H1 (cell line): ENCODE data around the gene EEF1AKMT1. TPM values are rescaled to one million over a fixed set of nuclear protein-coding genes. Genes with fewer than 3 reads are reported as not detected.

Experiments
- ASH2L ChIP-seq: fragments of 200-600, 300-600 bp; sonication (generic); IDR thresholded peaks from one replicate; pipeline ENCODE4 v1.7.1; 2017; ENCODE audit warnings: low read length
- BRCA1 ChIP-seq: IDR thresholded peaks from 2 replicates; pipeline ENCODE4 v1.6.1; 2012; ENCODE audit warnings: low read depth, low read length, improper control_type of control experiment
- CHD2 ChIP-seq: IDR thresholded peaks from 2 replicates; pipeline ENCODE4 v1.6.1; 2012; ENCODE audit warnings: low read length, improper control_type of control experiment
- HDAC6 ChIP-seq: IDR thresholded peaks from one replicate; pipeline ENCODE4 v1.7.1; 2012; ENCODE audit warnings: low read depth, mild to moderate bottlenecking, inconsistent platforms, low read length, moderate library complexity
- JUN ChIP-seq: IDR thresholded peaks from 2 replicates; pipeline ENCODE4 v1.6.1; 2011; ENCODE audit warnings: low read depth, mild to moderate bottlenecking, improper control_type of control experiment, low read length
- RXRA ChIP-seq: IDR thresholded peaks from 2 replicates; pipeline ENCODE4 v1.6.1; 2011; ENCODE audit warnings: low read depth, mild to moderate bottlenecking, low read length, moderate library complexity; ENCODE audit not compliant: insufficient read depth
- SP4 ChIP-seq: IDR thresholded peaks from 2 replicates; pipeline ENCODE4 v1.6.1; 2012; ENCODE audit warnings: low read length, inconsistent platforms
- SRF ChIP-seq: IDR thresholded peaks from 2 replicates; pipeline ENCODE4 v1.6.1; 2011; ENCODE audit warnings: mild to moderate bottlenecking, low read depth, low read length, moderate library complexity
- TBP ChIP-seq: IDR thresholded peaks from 2 replicates; pipeline ENCODE4 v1.6.1; 2011; ENCODE audit warnings: low read depth, low read length, improper control_type of control experiment
- TCF12 ChIP-seq: IDR thresholded peaks from 2 replicates; pipeline ENCODE4 v1.6.1; 2011; ENCODE audit warnings: low read depth, mild to moderate bottlenecking, low read length
- polyA plus RNA-seq, 7 experiments: library from polyadenylated mRNA; depleted of rRNA in 3 of 7; stranded (reverse) in 5 of 7; unstranded in 2 of 7; fragments of >200 nt in 5 of 7; fragments of 200-250 nt in 2 of 7; gene quantifications; 1 replicate in 5 of 7; 2 replicates in 1 of 7; 4 replicates in 1 of 7; pipeline versions ENCODE4 v1.2.1 to v1.2.3, GENCODE V29; 2011 to 2013; ENCODE audit warnings: missing spikeins in 2 of 7, mixed read lengths in 2 of 7
- total RNA-seq: library from RNA; stranded (reverse); fragmentation: NEBNext Ultra II Directional; extraction: Animal tissue kit (Norgen Biotek cat#: 25700); gene quantifications from 2 replicates; pipeline ENCODE4 v1.2.1, GENCODE V29; 2021
- TF ChIP-seq, protein P1 (sequence below): fragments of 300-600 bp; sonication (generic); IDR thresholded peaks from 2 replicates; pipeline ENCODE4 v1.7.1; 2012; ENCODE audit warnings: low read length, moderate library complexity, mild to moderate bottlenecking, inconsistent platforms; ENCODE audit not compliant: insufficient replicate concordance

EEF1AKMT1 gene
- total and polyA plus RNA-seq, 2 of the 8 experiments (the other 6 are each of a cell fraction or from before 2014, with no cell fraction given): 3.1 to 4.1 TPM

DNA sequence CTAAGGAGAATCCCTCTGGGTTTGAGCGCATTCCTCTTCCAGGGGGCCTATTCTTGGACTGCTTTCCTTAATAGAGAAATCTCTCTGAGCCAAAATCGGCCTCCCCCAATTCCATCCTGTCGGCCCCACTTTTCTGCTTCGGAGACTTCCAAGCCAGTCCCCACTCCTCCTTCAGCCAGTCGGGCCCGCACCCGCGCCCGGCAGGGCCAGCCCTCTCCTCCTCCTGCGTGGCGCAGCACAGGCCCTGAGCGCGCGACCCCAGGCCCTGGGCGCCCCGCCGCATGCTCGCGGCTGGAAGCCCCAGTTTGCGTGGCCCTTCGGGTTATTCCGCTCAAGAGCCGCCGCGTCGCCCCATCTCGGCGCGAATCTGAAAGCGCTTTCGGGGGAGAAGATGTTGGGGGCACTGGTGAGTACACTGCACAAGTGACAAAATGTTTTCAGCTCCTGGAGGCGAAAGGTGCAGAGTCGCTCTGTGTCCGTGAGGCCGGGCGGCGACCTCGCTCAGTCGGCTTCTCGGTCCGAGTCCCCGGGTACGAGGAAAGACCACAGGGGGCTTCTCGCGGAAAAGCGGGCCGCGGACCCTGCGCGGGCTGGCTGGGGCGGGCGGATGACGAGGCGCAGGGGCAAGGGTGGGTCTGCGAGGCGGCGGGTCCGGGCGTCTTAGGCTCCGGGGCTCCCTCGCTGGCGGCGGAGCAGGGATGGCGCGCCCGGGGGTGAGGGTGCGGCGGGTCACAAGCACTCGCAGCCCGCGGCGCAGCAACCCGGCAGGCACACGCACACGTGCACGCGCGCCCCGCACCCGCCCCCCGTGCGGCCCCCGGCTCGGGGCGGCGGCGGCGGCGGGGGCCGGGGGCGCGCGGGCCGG, 70.6 kb downstream of the EEF1AKMT1 start, which contains the start of gene IL17D (continued):
- TF ChIP-seq RXRA: no peak
- no peak for TF ChIP-seq TBP
- TF ChIP-seq JUN: no peak
- TF ChIP-seq TCF12: no peak
- peak; percentile 76 for TF ChIP-seq ASH2L
- no peak for TF ChIP-seq SRF
- no peak for TF ChIP-seq SP4
- TF ChIP-seq, protein P1, sequence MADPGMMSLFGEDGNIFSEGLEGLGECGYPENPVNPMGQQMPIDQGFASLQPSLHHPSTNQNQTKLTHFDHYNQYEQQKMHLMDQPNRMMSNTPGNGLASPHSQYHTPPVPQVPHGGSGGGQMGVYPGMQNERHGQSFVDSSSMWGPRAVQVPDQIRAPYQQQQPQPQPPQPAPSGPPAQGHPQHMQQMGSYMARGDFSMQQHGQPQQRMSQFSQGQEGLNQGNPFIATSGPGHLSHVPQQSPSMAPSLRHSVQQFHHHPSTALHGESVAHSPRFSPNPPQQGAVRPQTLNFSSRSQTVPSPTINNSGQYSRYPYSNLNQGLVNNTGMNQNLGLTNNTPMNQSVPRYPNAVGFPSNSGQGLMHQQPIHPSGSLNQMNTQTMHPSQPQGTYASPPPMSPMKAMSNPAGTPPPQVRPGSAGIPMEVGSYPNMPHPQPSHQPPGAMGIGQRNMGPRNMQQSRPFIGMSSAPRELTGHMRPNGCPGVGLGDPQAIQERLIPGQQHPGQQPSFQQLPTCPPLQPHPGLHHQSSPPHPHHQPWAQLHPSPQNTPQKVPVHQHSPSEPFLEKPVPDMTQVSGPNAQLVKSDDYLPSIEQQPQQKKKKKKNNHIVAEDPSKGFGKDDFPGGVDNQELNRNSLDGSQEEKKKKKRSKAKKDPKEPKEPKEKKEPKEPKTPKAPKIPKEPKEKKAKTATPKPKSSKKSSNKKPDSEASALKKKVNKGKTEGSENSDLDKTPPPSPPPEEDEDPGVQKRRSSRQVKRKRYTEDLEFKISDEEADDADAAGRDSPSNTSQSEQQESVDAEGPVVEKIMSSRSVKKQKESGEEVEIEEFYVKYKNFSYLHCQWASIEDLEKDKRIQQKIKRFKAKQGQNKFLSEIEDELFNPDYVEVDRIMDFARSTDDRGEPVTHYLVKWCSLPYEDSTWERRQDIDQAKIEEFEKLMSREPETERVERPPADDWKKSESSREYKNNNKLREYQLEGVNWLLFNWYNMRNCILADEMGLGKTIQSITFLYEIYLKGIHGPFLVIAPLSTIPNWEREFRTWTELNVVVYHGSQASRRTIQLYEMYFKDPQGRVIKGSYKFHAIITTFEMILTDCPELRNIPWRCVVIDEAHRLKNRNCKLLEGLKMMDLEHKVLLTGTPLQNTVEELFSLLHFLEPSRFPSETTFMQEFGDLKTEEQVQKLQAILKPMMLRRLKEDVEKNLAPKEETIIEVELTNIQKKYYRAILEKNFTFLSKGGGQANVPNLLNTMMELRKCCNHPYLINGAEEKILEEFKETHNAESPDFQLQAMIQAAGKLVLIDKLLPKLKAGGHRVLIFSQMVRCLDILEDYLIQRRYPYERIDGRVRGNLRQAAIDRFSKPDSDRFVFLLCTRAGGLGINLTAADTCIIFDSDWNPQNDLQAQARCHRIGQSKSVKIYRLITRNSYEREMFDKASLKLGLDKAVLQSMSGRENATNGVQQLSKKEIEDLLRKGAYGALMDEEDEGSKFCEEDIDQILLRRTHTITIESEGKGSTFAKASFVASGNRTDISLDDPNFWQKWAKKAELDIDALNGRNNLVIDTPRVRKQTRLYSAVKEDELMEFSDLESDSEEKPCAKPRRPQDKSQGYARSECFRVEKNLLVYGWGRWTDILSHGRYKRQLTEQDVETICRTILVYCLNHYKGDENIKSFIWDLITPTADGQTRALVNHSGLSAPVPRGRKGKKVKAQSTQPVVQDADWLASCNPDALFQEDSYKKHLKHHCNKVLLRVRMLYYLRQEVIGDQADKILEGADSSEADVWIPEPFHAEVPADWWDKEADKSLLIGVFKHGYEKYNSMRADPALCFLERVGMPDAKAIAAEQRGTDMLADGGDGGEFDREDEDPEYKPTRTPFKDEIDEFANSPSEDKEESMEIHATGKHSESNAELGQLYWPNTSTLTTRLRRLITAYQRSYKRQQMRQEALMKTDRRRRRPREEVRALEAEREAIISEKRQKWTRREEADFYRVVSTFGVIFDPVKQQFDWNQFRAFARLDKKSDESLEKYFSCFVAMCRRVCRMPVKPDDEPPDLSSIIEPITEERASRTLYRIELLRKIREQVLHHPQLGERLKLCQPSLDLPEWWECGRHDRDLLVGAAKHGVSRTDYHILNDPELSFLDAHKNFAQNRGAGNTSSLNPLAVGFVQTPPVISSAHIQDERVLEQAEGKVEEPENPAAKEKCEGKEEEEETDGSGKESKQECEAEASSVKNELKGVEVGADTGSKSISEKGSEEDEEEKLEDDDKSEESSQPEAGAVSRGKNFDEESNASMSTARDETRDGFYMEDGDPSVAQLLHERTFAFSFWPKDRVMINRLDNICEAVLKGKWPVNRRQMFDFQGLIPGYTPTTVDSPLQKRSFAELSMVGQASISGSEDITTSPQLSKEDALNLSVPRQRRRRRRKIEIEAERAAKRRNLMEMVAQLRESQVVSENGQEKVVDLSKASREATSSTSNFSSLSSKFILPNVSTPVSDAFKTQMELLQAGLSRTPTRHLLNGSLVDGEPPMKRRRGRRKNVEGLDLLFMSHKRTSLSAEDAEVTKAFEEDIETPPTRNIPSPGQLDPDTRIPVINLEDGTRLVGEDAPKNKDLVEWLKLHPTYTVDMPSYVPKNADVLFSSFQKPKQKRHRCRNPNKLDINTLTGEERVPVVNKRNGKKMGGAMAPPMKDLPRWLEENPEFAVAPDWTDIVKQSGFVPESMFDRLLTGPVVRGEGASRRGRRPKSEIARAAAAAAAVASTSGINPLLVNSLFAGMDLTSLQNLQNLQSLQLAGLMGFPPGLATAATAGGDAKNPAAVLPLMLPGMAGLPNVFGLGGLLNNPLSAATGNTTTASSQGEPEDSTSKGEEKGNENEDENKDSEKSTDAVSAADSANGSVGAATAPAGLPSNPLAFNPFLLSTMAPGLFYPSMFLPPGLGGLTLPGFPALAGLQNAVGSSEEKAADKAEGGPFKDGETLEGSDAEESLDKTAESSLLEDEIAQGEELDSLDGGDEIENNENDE: no peak
- no peak for TF ChIP-seq HDAC6
- no peak for TF ChIP-seq BRCA1
- TF ChIP-seq CHD2: no peak
- TF ChIP-seq, all 59 proteins: peak for 9
